ENCODE results near the gene PTCHD1. TPM values are rescaled to one million over a fixed set of nuclear protein-coding genes. Genes with fewer than 3 reads are reported as not detected.

PTCHD1 gene
- total and polyA plus RNA-seq, 10 donors: 0.07 to 0.89 (median 0.42) TPM

GRCh38 chrX:23366914-23367313 lies 32.3 kb downstream of the PTCHD1 start:
- H3K27me3 ChIP-seq (replicated peaks in 1 of 7): no peaks in the 10 kb centered on the region
- no peaks in the 10 kb centered on the region for H3K36me3 ChIP-seq
- 82 to 93% (median 84%) methylated on average over 4 of the region's 4 CpGs for WGBS, 5 donors
- no peak for TF ChIP-seq POLR2AphosphoS5 (IDR thresholded peaks at IDR 0.05)
- TF ChIP-seq POLR2A (IDR thresholded peaks at IDR 0.05): no peak
- no peak for TF ChIP-seq CTCF (IDR thresholded peaks at IDR 0.05 in 8 of 11, conservative IDR thresholded peaks at IDR 0.05 in 3 of 11)
- H3K4me1 ChIP-seq: no peaks in the 10 kb centered on the region
- no peak overlapping the region for H3K27ac ChIP-seq
- DNase-seq: no peak
- intact Hi-C loops (cut with DNase I; ENCODE audit: low total_unique reads): no loop called here
- H3K4me3 ChIP-seq: no peak overlapping the region
- H3K9me3 ChIP-seq: no peaks in the 10 kb centered on the region

GRCh38 chrX:23369027-23369426 lies 34.4 kb downstream of the PTCHD1 start:
- TF ChIP-seq POLR2AphosphoS5 (IDR thresholded peaks at IDR 0.05) (no peak), CTCF (IDR thresholded peaks at IDR 0.05 in 8 of 11, conservative IDR thresholded peaks at IDR 0.05 in 3 of 11) (no peak), POLR2A (IDR thresholded peaks at IDR 0.05) (no peak)
- 55 to 65% (median 63%) methylated on average over 6 of the region's 6 CpGs for WGBS, 5 donors

GRCh38 chrX:23372220-23372902 lies 37.7 kb downstream of the PTCHD1 start:
- Histone ChIP-seq H3K27me3 (replicated peaks in 1 of 7) (no peaks in the 10 kb centered on the region), H3K4me3 (no peak overlapping the region), H3K9me3 (no peaks in the 10 kb centered on the region), H3K27ac (no peak overlapping the region), H3K4me1 (no peaks in the 10 kb centered on the region), H3K36me3 (no peaks in the 10 kb centered on the region)
- TF ChIP-seq CTCF (IDR thresholded peaks at IDR 0.05 in 8 of 11, conservative IDR thresholded peaks at IDR 0.05 in 3 of 11): no peak
- no peak for TF ChIP-seq POLR2AphosphoS5 (IDR thresholded peaks at IDR 0.05)
- no peak for TF ChIP-seq POLR2A (IDR thresholded peaks at IDR 0.05)
- WGBS, 5 donors: 60 to 81% (median 75%) methylated on average over 5 of the region's 5 CpGs
- intact Hi-C loops (cut with DNase I; ENCODE audit: low total_unique reads): no loop called here
- no peak for DNase-seq

More at GRCh38 chrX:23369027-23369426, 34.4 kb downstream of the PTCHD1 start:
- intact Hi-C loops (cut with DNase I; ENCODE audit: low total_unique reads): no loop called here
- Histone ChIP-seq H3K9me3 (no peaks in the 10 kb centered on the region), H3K36me3 (no peaks in the 10 kb centered on the region), H3K4me1 (no peaks in the 10 kb centered on the region), H3K4me3 (no peak overlapping the region), H3K27me3 (replicated peaks in 1 of 7) (no peaks in the 10 kb centered on the region), H3K27ac (no peak overlapping the region)
- DNase-seq: no peak

- H3K4me1 ChIP-seq: no peaks in the 10 kb centered on the region
- 70 to 88% (median 76%) methylated on average over 5 of the region's 5 CpGs for WGBS, 5 donors
- no peak overlapping the region for H3K27ac ChIP-seq
- no peak for DNase-seq
- H3K27me3 ChIP-seq (replicated peaks in 1 of 7): no peaks in the 10 kb centered on the region
- intact Hi-C loops (cut with DNase I; ENCODE audit: low total_unique reads): no loop called here
- H3K4me3 ChIP-seq: no peak overlapping the region
- H3K36me3 ChIP-seq: no peaks in the 10 kb centered on the region
- no peaks in the 10 kb centered on the region for H3K9me3 ChIP-seq
- no peak for TF ChIP-seq CTCF (IDR thresholded peaks at IDR 0.05 in 8 of 11, conservative IDR thresholded peaks at IDR 0.05 in 3 of 11)
- no peak for TF ChIP-seq POLR2A (IDR thresholded peaks at IDR 0.05)
- no peak for TF ChIP-seq POLR2AphosphoS5 (IDR thresholded peaks at IDR 0.05)
Observed at GRCh38 chrX:23373129-23373804, 38.6 kb downstream of the PTCHD1 start.
